Small intestine (tissue), 7 donors: Measurements from ENCODE around the gene RABAC1. TPM values are rescaled to one million over a fixed set of nuclear protein-coding genes. Genes with fewer than 3 reads are reported as not detected.
"Not testable (repeated sequence)": the region's sequence is repeated elsewhere in the genome, so short reads cannot be mapped to it uniquely, and the experiment has no call there.

Experiments
- DNase-seq, 2 donors: peaks; one replicate each; pipeline versions ENCODE4 v3.0.0 to v3.0.0-alpha.2; 2013
- FAIRE-seq: peaks from 2 replicates; lab custom pipeline; 2012; peaks lifted over from hg19 to GRCh38; lab: Jason Lieb, UNC
- H3K27ac ChIP-seq, 3 donors: one replicate each; pipeline ENCODE4 v1.5.1; 2013; ENCODE audit warnings: low read length in 2 of 3, mild to moderate bottlenecking in 2 of 3, control low read depth in 1 of 3, inconsistent platforms in 1 of 3, low read depth in 1 of 3, moderate library complexity in 1 of 3
- H3K27me3 ChIP-seq, 3 donors: one replicate each; pipeline ENCODE4 v1.6.1; 2013; ENCODE audit warnings: low read length in 3 of 3, inconsistent platforms in 1 of 3; ENCODE audit not compliant: control insufficient read depth in 3 of 3, insufficient read depth in 3 of 3
- H3K36me3 ChIP-seq, 3 donors: one replicate each; pipeline ENCODE4 v1.6.1; 2013; ENCODE audit warnings: low read length in 3 of 3, inconsistent platforms in 1 of 3, low read depth in 1 of 3, mild to moderate bottlenecking in 1 of 3, moderate library complexity in 1 of 3; ENCODE audit not compliant: control insufficient read depth in 3 of 3, insufficient read depth in 2 of 3
- H3K4me1 ChIP-seq, 3 donors: one replicate each; pipeline ENCODE4 v1.6.1; 2013; ENCODE audit warnings: low read length in 2 of 3, inconsistent platforms in 1 of 3, low read depth in 1 of 3, mild to moderate bottlenecking in 1 of 3, moderate library complexity in 1 of 3; ENCODE audit not compliant: control insufficient read depth in 3 of 3, insufficient read depth in 2 of 3
- H3K4me3 ChIP-seq, 3 donors: one replicate each; pipeline ENCODE4 v1.5.1; 2013; ENCODE audit warnings: low read length in 3 of 3, control low read depth in 1 of 3, inconsistent platforms in 1 of 3, low read depth in 1 of 3, mild to moderate bottlenecking in 1 of 3, moderate library complexity in 1 of 3
- H3K9me3 ChIP-seq, 2 donors: one replicate each; pipeline ENCODE4 v1.6.1; 2013; ENCODE audit warnings: low read depth in 1 of 2, low read length in 1 of 2; ENCODE audit not compliant: control insufficient read depth in 2 of 2, insufficient read depth in 1 of 2
- WGBS, 3 donors: extraction: QIAGEN DNeasy Blood & Tissue Kit; methylation state at CpG; one replicate each; pipeline ENCODE4 v1.1.7; 2013; 5-methylcytosine and 5-hydroxymethylcytosine counted together
- polyA plus RNA-seq, 4 donors: library from polyadenylated mRNA; stranded (reverse) in 3 of 4; unstranded in 1 of 4; fragments of 200-250 nt in 3 of 4; fragments of 120-200 nt in 1 of 4; gene quantifications; one replicate each; pipeline versions ENCODE4 v1.2.1 to v1.2.3, GENCODE V29; 2013
- donor health status: healthy with polysubstance abuse.
- donor health status: control.
- donor health status: control.
- donor health status: Bipolar disorder and iron deficiency.
- donor health status: healthy.

The RABAC1 gene
- polyA plus RNA-seq, 4 donors, result 72.0 to 227 (median 194) TPM

DNA sequence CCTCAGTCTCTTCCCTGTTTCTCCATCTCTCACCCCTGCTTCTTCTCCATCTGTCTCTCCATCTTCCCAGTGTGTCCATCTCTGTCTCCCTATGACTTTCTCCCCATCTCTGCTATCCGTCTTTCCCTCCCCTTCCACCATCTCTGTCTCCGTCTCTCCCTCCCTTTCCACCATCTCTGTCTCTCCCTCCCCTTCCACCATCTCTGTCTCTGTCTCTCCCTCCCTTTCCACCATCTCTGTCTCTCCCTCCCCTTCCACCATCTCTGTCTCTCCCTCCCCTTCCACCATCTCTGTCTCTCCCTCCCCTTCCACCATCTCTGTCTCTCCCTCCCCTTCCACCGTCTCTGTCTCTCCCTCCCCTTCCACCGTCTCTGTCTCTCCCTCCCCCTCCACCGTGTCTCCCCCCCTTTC is 44.7 kb downstream of the RABAC1 start:
- peaks cover 18 to 82% (median 41%) of the 10 kb centered on the region in 3 donors for H3K27me3 ChIP-seq
- H3K4me3 ChIP-seq, FAIRE-seq, H3K9me3 ChIP-seq, H3K36me3 ChIP-seq, DNase-seq, H3K27ac ChIP-seq, H3K4me1 ChIP-seq: not testable (repeated sequence)
- 1 to 4% (median 2%) methylated on average over 5 of the region's 5 CpGs for WGBS, 3 donors

GRCh38 chr19:41913538-41914423 is 45.3 kb downstream of the RABAC1 start:
- Histone ChIP-seq H3K4me1 (no peaks in the 10 kb centered on the region), H3K27ac (no peak overlapping the region), H3K36me3 (peaks cover 0 to 8% (median 0%) of the 10 kb centered on the region in 3 donors), H3K4me3 (no peak overlapping the region), H3K27me3 (peaks cover 18 to 78% (median 41%) of the 10 kb centered on the region in 3 donors), H3K9me3 (no peaks in the 10 kb centered on the region)
- DNase-seq (no peak), FAIRE-seq (no peak)
- WGBS, 3 donors, result 7 to 9% (median 8%) methylated on average over 21 of the region's 21 CpGs

DNA sequence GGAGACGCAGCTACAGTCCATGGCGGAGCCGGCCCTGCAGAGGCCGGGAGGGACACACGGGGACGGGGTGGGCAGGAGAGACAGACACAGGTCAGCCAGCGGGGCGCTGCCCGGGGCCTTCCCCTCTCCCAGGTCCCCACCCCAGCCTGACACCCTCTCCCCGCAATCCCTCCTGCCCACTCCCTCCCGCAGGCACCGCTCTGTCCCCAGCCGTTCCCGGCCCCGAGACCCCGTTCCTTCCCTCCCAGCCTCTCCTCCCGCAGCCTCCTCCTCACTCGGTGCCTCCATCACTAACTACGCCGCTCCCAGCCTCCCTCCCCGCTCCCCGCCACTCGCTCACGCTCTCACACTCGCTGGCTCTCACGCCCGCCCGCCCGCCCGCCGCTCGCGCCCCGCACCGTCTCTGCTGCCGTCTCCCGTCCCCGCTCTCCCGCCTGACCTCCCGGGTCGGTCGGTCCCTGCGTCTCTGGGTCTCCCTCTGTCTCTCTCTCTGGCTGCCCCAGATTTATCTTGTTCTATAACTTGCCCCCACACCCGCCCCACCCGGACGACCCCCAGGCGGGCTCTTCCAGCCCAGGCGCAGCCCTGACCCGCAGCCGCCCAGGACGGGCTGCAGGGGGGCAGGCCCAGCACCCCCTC is 46.1 kb downstream of the RABAC1 start:
- Histone ChIP-seq H3K27me3 (peaks cover 18 to 72% (median 38%) of the 10 kb centered on the region in 3 donors), H3K27ac (no peak overlapping the region), H3K4me1 (no peaks in the 10 kb centered on the region), H3K36me3 (peaks cover 0 to 9% (median 0%) of the 10 kb centered on the region in 3 donors), H3K4me3 (no peak overlapping the region), H3K9me3 (no peaks in the 10 kb centered on the region)
- FAIRE-seq (no peak), DNase-seq (no peak)
- 1 to 2% (median 1%) methylated on average over 29 to 51 of the region's 51 CpGs for WGBS, 3 donors

DNA sequence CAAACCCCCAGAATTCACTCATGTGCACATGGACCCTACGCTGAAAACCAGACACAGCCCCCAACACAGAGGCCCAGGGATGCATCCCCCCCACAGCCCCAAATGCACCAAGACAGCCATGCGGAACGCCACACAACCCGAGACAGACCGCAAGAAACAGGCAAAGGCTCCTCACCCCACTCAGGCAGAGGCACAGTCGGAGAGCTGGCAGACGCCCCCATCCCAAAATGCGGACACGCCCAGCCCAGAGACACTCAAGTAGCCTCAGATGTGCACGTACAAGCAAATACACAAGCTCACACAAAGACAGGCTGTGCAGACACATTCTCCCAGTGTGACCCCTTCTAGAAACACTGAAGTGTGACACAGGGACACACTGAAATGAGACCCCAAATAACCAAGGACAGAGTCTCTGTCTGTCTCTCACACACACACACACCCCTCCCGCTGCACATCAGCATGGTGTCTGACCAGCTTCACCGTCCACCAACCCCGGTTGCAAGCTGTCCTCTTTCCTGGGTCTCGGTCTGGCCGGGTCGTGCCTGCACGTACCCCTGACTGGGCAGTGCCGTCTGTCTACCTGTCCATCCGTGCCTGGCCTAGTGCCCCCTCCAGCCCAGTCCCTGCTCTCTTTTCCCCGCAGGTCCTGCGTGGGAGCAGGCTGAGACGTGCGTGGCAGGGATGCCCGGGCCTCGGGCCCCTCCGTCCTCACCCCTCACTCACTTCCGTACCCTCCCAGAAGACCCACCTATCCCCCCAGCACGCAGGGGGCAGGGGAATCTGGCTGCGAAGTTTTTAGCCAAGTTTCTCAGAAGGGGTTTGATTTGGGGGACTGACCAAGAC is 47.0 kb downstream of the RABAC1 start:
- Histone ChIP-seq H3K36me3 (peaks cover 0 to 15% (median 3%) of the 10 kb centered on the region in 3 donors), H3K27me3 (peaks cover 15 to 64% (median 33%) of the 10 kb centered on the region in 3 donors), H3K9me3 (no peaks in the 10 kb centered on the region), H3K4me1 (no peaks in the 10 kb centered on the region), H3K27ac (no peak overlapping the region), H3K4me3 (no peak overlapping the region)
- FAIRE-seq, result no peak
- WGBS, 3 donors, result 12 to 17% (median 13%) methylated on average over 29 of the region's 29 CpGs
- no peak for DNase-seq

GRCh38 chr19:41910992-41911888 is 47.9 kb downstream of the RABAC1 start:
- no peaks in the 10 kb centered on the region for H3K4me1 ChIP-seq
- no peak for FAIRE-seq
- 35 to 61% (median 36%) methylated on average over 13 of the region's 13 CpGs for WGBS, 3 donors
- DNase-seq, result no peak
- peaks cover 4 to 24% (median 5%) of the 10 kb centered on the region in 3 donors for H3K36me3 ChIP-seq
- H3K27ac ChIP-seq, result no peak overlapping the region
- no peaks in the 10 kb centered on the region for H3K9me3 ChIP-seq
- H3K4me3 ChIP-seq, result no peak overlapping the region
- H3K27me3 ChIP-seq, result peaks cover 15 to 58% (median 27%) of the 10 kb centered on the region in 3 donors

- DNase-seq (no peak), FAIRE-seq (no peak)
- Histone ChIP-seq H3K9me3 (no peaks in the 10 kb centered on the region), H3K27me3 (peaks cover 8 to 49% (median 22%) of the 10 kb centered on the region in 3 donors), H3K4me1 (peaks cover 0 to 5% (median 0%) of the 10 kb centered on the region in 3 donors), H3K4me3 (no peak overlapping the region), H3K27ac (no peak overlapping the region), H3K36me3 (peaks cover 7 to 32% (median 8%) of the 10 kb centered on the region in 3 donors)
- 39 to 59% (median 48%) methylated on average over 12 of the region's 12 CpGs for WGBS, 3 donors
Observed at GRCh38 chr19:41910240-41910991, 48.7 kb downstream of the RABAC1 start.

- Histone ChIP-seq H3K9me3 (no peaks in the 10 kb centered on the region), H3K27ac (no peak overlapping the region), H3K36me3 (peaks cover 8 to 39% (median 10%) of the 10 kb centered on the region in 3 donors), H3K27me3 (peaks cover 8 to 43% (median 18%) of the 10 kb centered on the region in 3 donors), H3K4me1 (peaks cover 0 to 12% (median 0%) of the 10 kb centered on the region in 3 donors), H3K4me3 (no peak overlapping the region)
- FAIRE-seq (no peak), DNase-seq (no peak)
- WGBS, 3 donors, result 62 to 67% (median 63%) methylated on average over 12 to 13 of the region's 13 CpGs
Observed at GRCh38 chr19:41909706-41910105, 49.4 kb downstream of the RABAC1 start.
